ENCODE data around the gene SELENOK. TPM values are rescaled to one million over a fixed set of nuclear protein-coding genes. Genes with fewer than 3 reads are reported as not detected.
A peak's percentile ranks its signal among the peaks of the same experiment; 100 is the strongest.
"Not testable (repeated sequence)": the region's sequence is repeated elsewhere in the genome, so short reads cannot be mapped to it uniquely, and the experiment has no call there.

Gene SELENOK
- total RNA-seq, result 10 to 100 TPM; 44.2 to 53.4 TPM
- long read RNA-seq, transcript SELENOK-204 (5 exons, 1,633 nt), result major isoform, 81 of 92 reads
- long read RNA-seq, partial matches to known transcripts, result 10 of 92 reads
- long read RNA-seq, other reads (novel, unspliced or antisense), result 1 of 92 reads

DNA sequence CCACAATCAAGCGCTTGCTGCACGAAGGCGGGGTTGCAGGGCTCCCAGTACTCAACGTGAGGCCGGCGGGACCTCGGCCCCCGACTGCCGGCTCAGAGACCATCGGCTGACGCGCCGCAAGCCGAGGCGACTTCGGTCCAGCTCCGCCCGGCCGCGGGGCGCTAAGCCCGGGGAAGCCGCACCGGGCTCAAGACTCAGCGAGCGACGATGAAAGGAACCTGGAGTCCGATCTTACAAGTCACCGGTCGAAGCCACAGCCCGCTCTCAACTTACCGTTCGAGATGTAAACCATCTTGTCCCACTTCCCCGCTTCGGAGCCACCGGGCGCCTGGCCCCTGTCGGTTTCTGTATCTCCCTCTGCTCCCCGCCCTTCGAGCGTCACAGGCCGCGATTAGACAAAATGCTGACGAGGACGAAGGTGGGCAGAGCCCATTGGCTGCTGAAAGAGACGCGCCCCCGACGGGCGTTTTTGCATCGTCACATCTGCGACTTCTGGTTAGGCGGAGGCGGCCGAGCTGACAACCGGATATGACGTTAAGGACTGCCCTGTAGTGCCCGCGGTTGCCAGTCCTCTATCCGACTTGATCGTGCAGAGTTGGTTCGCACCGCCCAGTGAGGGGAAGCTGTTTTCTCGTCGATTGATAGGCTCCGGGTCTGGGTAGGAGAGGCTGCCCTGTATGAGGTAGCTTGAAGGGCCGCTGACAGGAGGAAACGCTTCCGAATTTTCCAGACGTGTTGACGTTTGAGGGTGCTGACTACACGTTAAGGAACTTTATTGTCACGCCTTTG is at the start of gene SELENOK:
TSS of gene SELENOK (minus strand) at position 363 of the 789 bp plus-strand sequence.
- intact Hi-C loops (cut with DNase I, micrococcal nuclease), result no loop called here
- DNase-seq (peak; percentile 98 to 99), ATAC-seq (peak; percentile 91)

DNA sequence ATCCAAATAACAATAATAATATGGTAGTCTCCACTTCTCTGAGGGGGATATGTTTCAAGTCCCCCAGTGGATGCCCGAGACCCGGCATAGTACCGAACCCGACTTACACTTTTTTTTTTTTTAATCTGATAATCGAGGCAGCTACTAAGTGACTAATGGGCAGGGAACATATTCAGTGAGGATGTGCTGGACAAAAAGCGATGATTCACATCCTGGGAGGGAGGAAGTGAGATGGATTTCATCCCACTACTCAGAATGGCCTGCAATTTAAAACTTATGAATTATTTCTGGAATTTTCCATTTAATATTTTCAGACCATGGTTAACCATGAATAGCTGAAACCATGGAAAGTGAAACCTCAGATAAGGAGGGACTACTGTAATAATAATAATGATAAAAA is 49.5 kb upstream of the SELENOK start:
- no peak for DNase-seq
- no peak for ATAC-seq
- intact Hi-C loops (cut with DNase I, micrococcal nuclease), result no loop called here

- no peak for ATAC-seq
Observed at GRCh38 chr3:53940623-53941022, 49.0 kb upstream of the SELENOK start.

GRCh38 chr3:53939813-53940212 is 48.2 kb upstream of the SELENOK start:
- ATAC-seq, result no peak
- DNase-seq, result no peak
- intact Hi-C loops (cut with DNase I, micrococcal nuclease), result no loop called here

More at GRCh38 chr3:53940623-53941022, 49.0 kb upstream of the SELENOK start:
- no peak for DNase-seq
- intact Hi-C loops (cut with DNase I, micrococcal nuclease), result no loop called here

DNA sequence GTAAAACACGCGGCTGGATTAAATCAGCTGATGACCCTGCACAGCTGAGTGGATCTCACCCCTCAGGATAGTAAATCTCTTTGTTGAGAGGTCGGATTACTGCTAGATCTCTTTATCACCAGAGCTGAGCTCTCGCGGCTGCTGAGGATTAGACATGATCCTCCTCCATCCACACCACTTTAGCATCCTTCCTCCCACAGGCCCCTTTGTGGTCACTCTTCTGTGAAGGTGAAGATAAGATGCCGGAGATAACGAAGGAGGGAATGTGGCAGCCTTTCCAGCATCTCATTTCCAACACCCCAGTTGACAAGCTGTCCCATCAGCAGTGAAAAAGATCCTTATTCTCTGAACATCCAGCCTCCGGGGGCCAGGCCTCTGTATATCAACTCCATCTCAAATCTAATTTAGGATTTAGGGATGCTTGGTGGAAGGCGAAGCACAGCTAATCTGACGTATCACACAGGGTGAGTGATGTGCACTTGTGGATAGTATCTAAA is 47.5 kb upstream of the SELENOK start:
- ATAC-seq (no peak), DNase-seq (no peak)
- intact Hi-C loops (cut with DNase I, micrococcal nuclease), result no loop called here

- intact Hi-C loops (cut with DNase I, micrococcal nuclease), result no loop called here
- DNase-seq (peak in 1 of 2 donors; percentile 32), ATAC-seq (peak; percentile 71)
Observed at GRCh38 chr3:53938645-53939044, 47.0 kb upstream of the SELENOK start.

GRCh38 chr3:53936347-53936746 is 44.7 kb upstream of the SELENOK start:
- DNase-seq (no peak), ATAC-seq (no peak)
- intact Hi-C loops (cut with DNase I, micrococcal nuclease), result no loop called here

DNA sequence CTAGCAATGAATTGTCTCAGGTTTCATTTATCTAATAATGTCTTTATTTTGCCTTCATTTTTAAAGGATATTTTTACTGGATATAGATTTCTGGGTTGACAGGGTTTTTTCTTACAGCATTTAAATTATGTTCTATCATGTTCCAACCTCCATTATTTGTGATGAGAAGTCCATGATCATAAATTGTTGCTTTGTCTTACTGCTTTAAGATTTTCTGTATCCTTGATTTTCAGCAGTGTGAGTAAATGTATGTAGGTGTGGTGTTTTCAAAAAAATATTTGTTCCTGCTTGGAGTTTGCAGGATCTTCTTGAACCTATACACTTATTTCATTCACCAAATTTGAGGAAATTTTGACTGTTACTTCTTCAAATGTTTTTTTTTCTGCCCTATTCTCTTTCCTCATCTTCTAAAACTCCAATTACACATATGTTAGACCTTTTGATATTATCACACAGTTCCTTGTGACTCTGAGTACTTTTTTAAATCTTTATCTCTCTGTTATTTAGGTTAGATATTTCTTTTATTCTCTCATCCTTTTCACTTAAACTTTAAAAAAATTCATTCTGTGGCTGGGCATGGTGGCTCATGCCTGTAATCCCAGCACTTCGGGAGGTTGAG is 43.7 kb upstream of the SELENOK start:
- DNase-seq, result no peak
- ATAC-seq, result no peak
- intact Hi-C loops (cut with DNase I, micrococcal nuclease), result no loop called here

GRCh38 chr3:53927208-53927872 is 35.7 kb upstream of the SELENOK start:
- intact Hi-C loops (cut with DNase I, micrococcal nuclease), result not testable (repeated sequence)
- DNase-seq (peak; percentile 25 to 57), ATAC-seq (peak; percentile 23)

DNA sequence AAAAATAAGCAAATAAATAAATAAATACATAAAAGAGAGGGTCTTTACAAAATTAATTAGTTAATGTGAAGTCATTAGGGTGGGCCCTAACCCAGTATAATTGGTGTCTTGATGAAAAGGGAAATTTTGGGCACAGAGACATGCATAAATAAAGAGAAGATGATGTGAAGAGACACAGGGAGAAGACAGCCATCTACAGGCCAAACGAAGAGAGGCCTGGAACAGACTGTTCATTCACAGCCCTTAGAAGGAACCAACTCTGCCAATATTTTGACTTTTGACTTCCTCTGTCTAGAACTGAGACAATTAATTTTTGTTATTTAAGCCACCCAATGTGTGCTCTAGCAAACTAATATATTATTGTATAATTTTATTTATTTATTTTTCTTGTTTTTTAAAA is 29.6 kb upstream of the SELENOK start:
- peak; percentile 85 for ATAC-seq
- intact Hi-C loops (cut with DNase I, micrococcal nuclease), result no loop called here

DNA sequence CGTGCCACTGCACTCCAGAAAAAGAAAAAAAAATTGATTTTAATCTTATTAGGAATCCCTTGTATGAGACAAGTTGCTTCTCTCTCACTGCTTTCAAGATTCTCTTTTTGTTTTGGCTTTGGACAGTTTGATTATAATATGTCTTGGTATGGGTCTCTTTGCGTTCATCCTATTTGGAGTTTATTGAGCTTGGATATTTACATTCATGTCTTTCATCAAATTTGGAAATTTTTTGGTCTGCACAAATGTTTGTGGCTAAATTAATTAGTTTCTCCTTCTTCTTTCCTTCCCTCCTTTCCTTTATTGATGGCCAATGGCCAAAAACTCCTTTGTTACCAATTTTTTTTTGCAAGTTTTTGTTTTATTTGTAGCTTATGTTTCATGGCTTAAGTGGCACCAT is 28.1 kb upstream of the SELENOK start:
- DNase-seq, result no peak
- intact Hi-C loops (cut with DNase I, micrococcal nuclease), result no loop called here

More for the DNA sequence above, 29.6 kb upstream of the SELENOK start:
- peak in 1 of 2 donors; percentile 5 for DNase-seq

GRCh38 chr3:53913401-53913800 is 21.7 kb upstream of the SELENOK start:
- ATAC-seq (peak; percentile 58), DNase-seq (peak in 1 of 2 donors; percentile 25)
- intact Hi-C loops (cut with DNase I, micrococcal nuclease), result no loop called here

More for the DNA sequence above, 28.1 kb upstream of the SELENOK start:
- ATAC-seq, result no peak

DNA sequence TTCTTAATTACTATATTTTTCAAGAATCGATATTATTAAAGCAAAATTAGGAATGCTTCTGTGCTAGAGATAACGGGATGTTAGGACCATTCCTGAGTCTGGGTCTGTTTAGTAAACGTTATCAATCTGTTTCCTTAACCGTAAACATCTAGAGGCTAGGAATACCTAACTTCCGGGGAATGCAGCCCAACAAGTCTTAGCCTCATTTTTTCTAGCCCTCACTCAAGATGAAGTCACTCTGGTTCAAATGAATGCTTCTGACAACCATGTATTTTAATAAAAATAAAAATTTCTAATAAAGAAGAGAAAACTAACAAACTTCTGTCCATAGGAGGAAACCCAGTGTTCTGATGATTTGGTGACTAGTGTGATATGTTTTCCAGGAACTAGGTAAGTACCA is 11.1 kb upstream of the SELENOK start:
- intact Hi-C loops (cut with DNase I, micrococcal nuclease), result no loop called here
- DNase-seq, result no peak
- ATAC-seq, result no peak

- ATAC-seq (no peak), DNase-seq (no peak)
- intact Hi-C loops (cut with DNase I, micrococcal nuclease), result no loop called here
Observed at GRCh38 chr3:53902067-53902466, 10.4 kb upstream of the SELENOK start.

DNA sequence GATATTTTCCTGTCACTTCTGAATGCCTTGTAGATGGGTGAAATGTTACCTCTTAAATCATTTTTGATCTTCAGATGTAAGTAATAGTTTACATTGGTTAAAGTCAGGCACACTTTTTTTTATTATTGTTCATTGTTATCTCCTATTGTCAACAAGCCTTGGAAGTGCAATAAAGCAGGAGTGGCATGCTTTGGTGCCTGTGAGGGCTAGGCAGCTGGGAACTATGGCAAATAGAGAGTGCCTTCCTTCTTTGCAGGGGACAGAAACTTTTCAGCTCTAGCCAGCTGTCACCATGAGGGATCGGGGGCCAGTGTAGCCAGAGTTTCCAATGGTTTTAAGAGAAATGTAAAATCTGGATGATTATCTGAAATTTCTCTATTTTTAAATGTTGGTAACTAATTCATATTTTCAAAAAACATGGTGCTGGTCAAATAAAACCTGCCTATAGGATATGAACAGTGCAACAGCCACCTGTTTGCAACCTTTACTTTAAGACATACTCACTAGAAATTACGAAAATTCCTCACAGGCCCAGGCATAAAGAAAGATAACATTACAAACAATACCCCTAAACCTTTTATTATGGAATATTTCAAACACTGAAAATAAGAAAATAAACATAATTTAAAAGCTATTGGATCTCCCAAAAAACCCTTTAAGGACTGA is 9.1 kb upstream of the SELENOK start:
- ATAC-seq, result peak; percentile 99
- DNase-seq, result peak; percentile 25 to 66
- intact Hi-C loops (cut with DNase I, micrococcal nuclease), result no loop called here

DNA sequence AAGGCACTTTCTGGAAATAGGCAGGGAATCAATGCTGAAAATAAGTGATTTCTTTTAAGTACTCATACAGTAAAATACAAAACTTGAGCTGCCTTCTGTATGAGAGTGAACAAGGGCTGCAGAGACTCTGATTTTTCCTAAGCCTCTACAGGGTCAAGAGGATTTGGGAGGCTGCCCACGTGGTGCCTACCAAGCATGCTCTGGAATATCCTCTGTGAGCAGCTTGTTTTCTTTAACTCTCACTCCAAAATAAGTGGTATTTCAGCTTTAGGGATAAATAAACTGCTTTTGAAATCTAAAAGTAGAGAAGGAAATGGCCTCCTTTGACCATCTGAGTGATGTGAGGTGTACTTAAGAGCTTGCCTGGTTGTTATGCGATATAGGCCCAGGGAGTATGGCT is 8.1 kb upstream of the SELENOK start:
- DNase-seq (no peak), ATAC-seq (peak; percentile 18)
- intact Hi-C loops (cut with DNase I, micrococcal nuclease), result no loop called here

GRCh38 chr3:53892286-53892637 is 603 bp upstream of the SELENOK start:
- intact Hi-C loops (cut with DNase I, micrococcal nuclease), result no loop called here
- DNase-seq (peak in 1 of 2 donors; percentile 12), ATAC-seq (no peak)

DNA sequence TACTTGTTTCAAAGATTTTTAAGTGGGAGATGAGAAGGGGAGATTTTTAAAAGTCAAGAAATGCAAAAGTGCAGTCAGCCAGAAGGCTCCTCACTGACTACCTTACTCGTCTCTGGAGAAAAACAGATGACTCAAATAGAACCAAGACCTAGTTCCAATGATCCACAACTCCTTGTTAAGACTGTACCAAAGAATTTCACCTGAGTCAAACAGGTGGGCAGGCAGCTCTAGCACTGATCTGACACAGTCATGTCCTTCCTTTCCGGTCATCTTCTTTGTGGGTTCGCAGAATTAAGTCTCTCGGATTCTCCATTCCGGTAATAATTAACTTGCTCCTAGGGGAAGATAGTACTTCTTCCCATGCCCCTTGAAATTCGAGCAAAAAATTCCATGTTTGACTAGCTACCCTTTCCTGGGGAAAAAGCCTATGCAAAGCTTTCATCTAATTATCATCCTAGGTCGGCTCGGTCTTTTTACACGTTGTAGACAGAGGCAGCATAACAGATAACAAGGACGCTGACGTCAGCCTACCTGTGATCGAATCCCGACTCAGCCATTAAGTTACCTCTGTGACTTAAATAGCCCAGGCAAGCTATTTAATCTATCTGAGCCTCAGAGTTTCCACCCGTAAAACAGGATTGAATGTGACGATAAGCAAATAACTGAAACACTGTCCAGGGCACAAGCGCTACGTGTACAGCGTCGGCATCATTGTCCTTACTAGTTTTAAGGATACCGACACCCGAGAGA is 758 bp downstream of the SELENOK start:
- ATAC-seq, result peak; percentile 52
- peak; percentile 59 to 66 for DNase-seq
- intact Hi-C loops (cut with DNase I, micrococcal nuclease), result no loop called here

Data from left colon (tissue), 2 donors.